DMS114 treated with DMSO at 0.1 percent for 48 hours (cell line): ENCODE data around the gene PLCB2.

Experiments
- DNase-seq: peaks from one replicate; lab custom pipeline; 2025; ENCODE audit not compliant: unreplicated experiment; lab: John Stamatoyannopoulos, UW

PLCB2 gene

GRCh38 chr15:40307421-40308211 is at the start of gene PLCB2:
Gene PLCB2 (minus strand): TSS chr15:40307935. CDS start chr15:40307672, 263 bp downstream.
- no peak for DNase-seq

- no peak for DNase-seq
Measured at GRCh38 chr15:40357246-40357645, 49.5 kb upstream of the PLCB2 start.

- no peak for DNase-seq
Measured at GRCh38 chr15:40355976-40356585, 48.3 kb upstream of the PLCB2 start.

- peak; percentile 17 for DNase-seq
Measured at GRCh38 chr15:40354408-40355171, 46.9 kb upstream of the PLCB2 start.

- no peak for DNase-seq
Measured at GRCh38 chr15:40353697-40354096, 46.0 kb upstream of the PLCB2 start.

- DNase-seq = no peak
Measured at GRCh38 chr15:40352281-40352901, 44.7 kb upstream of the PLCB2 start.

- no peak for DNase-seq
Measured at GRCh38 chr15:40349163-40349562, 41.4 kb upstream of the PLCB2 start.

GRCh38 chr15:40348474-40348870 is 40.7 kb upstream of the PLCB2 start:
- DNase-seq = no peak

- DNase-seq = no peak
Measured at GRCh38 chr15:40347559-40348473, 40.1 kb upstream of the PLCB2 start.

- no peak for DNase-seq
Measured at GRCh38 chr15:40346579-40347558, 39.1 kb upstream of the PLCB2 start.

- DNase-seq = no peak
Measured at GRCh38 chr15:40345867-40346578, 38.3 kb upstream of the PLCB2 start.

- no peak for DNase-seq
Measured at GRCh38 chr15:40345225-40345866, 37.6 kb upstream of the PLCB2 start.

GRCh38 chr15:40344631-40345120 is 36.9 kb upstream of the PLCB2 start:
- peak; percentile 58 for DNase-seq

GRCh38 chr15:40344217-40344616 is 36.5 kb upstream of the PLCB2 start:
- no peak for DNase-seq

GRCh38 chr15:40343512-40343911 is 35.8 kb upstream of the PLCB2 start:
- DNase-seq = no peak

- DNase-seq = no peak
Measured at GRCh38 chr15:40342416-40343320, 34.9 kb upstream of the PLCB2 start.
